Measurements from ENCODE around the gene GCH1.

Gene GCH1

DNA sequence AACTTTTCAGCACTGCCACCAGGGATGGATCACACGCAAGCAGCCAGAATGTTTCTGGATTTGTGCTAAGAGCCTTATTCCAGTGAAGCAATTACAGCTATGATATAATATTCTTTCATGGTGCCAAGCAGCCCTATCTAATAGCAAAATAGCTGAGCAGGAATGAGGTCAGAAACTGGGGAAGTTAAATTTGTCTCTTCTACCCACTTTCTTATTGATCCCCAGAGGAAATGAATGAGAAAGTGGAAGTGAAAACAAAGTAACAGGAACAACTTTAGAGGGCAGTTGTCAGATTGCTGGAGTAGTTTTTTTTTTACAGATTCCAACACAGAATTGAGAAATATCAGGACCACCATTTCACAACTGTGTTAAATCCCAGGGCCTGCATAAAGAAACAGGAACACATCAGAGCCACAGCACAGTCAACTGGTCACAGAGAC is 44.8 kb downstream of the GCH1 start:
- no peak for DNase-seq

DNA sequence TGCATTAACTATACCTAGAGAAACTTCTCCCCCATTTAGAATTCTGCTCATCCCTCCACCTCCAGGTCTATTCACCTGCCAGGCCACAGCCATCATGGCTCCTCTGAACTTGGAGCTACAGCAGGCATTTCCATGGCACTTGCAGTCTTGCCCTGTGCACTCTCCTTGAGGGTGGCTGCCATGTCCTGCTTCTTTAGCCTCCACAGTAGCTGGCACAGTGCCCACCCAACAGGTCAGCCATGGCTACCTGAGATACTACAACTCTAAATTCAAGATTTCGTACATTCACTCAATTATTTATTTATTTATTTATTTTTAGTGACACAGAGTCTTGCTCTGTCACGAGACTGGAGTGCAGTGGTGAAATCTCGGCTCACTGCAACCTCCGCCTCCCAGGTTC is 46.5 kb downstream of the GCH1 start:
- DNase-seq = no peak

DNA sequence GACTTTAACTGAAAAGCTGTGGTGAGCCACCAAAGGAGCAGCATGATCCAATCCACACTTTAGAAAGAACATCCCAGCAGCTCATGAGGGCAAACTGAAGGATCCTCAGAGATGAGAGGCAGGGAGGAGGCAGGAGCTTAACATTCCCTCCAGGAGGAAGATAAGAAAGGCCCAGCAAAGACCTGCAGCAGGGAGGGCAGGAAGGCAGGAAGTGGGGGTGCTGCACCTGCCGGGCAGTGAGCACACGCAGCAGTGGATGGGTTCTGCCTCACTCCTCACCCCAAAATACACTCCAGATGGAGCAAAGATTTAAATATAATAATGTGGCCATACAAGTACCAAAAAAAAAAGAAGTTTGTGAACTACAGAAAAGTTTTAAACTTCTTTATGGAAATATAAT is 48.4 kb downstream of the GCH1 start:
- no peak for DNase-seq

DNA sequence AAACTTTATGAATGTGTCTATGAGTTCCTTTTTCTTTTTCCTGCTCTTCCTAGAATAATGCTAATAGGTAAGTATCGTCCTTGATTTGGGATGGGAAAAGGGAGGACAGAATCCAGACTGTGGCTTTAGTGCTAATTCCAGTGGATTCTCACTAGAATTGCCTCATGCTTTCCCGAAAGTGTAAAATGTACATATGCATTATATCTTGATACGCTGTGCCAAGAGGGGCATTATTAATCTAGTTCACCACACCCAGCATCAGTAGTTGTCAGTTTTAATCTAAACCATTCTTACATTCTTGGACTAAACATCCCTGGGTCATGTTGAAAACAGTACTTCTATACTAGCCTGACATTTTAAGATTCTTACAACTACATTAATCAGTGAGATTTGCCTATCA is 49.3 kb downstream of the GCH1 start:
- no peak for DNase-seq

DNA sequence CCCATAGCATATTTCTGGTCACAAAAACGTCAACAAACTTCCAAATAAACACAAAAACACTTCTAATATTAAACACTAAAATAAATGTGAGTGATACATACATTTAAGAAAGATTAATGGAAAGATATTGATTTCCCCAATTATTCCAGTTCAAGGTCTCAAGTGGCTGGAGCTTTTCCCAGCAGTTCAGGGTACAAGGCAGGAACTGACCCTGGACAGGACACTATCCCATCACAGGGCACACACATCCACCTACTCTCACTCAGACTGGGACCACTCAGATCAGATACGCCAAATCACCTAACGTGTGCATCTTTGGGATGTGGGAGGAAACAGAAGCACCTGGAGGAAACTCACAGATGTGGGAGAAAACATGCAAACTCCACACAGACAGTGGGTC is 50.4 kb downstream of the GCH1 start:
- no peak for DNase-seq

DNA sequence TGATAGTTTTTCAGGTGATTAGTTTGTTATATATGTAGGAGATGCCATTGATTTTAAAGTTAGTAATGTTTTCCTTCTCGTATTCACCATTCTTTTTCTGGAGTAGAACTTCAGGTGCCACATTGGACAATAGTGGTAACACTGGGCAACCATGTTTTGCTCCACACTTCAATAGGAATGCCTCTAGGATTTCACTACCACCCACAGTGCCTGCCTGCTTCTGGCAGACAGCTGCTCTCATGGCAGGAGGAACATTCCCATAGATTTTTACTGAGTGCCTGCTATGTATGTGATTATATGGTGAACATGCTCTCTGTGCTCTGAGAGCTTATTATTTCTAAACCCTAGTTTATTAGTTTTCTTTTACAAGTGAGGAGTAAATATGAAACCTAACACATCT is 53.7 kb downstream of the GCH1 start:
- no peak for DNase-seq

DNA sequence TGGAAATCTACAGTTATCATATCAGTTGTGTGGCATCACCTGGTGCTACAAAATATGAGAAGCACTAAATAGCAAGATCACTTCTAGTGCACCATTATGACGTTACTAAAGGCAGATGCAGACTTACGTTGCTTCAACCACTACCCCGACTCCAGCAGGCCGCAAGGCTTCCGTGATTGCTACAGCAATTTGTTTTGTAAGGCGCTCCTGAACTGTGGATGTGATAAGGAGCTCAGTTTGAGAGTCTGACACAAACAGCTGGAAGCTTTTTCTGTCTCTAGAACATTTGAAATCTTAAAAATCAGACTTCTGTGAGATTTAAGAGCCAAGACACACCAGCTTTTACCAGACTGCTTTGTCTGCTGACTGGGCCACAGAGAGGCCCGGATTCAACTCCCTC is 57.0 kb downstream of the GCH1 start:
- no peak for DNase-seq

DNA sequence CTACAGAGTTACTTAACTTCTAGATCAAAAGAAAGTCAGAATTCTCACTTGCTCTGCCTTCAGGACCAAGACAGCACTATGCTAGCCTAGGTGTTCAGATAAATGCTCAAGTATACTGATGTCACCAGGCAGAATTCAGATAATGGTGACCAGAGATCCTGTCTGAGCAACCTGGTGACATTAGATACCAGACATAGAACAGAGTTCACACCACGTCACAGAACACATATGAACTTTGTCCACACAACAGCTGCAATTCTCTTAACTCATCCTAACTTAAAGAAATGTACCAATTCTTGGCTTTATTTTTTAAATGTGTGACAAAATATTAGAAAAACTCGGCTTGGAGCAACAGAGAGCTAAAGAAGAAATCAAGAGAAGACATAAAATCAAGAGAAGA is 58.1 kb downstream of the GCH1 start:
- no peak for DNase-seq

DNA sequence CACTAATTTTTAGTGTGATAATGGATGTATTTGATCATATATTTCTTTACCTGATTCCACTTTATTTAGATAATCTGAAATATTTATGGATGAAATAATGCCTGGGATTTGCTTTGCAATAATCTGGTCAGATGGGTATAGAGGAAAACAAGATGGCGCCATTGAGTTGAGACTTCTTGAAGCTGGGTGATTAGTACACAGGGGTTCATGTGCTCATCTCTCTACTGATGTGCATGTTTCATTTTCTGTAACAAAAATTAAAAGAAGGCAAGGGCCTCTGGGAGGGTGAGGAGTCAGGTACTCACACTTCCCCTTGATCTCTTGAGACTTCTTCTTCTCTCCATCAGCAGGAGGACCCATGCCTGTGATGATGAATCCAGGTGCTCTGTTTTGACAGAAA is 61.8 kb downstream of the GCH1 start:
- DNase-seq = no peak

DNA sequence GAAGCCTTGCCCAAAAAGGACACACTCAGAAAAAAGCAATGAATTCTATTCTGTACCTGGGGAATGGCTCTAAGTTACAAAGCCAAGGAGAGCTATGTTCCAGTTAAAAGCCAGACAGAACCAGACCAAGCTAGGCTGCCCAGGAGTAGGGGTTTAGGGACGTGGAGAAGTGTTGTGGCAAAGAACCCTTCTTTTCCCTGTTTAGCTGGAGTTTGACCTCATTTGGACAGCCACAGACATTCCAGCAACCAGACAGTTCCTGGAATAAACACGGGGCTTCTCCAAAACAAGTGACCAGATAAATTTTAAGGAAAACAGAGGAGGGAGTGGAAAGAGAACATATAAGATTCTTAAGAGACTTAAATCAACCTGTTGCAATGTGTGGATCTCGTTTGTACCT is 62.3 kb downstream of the GCH1 start:
- no peak for DNase-seq

DNA sequence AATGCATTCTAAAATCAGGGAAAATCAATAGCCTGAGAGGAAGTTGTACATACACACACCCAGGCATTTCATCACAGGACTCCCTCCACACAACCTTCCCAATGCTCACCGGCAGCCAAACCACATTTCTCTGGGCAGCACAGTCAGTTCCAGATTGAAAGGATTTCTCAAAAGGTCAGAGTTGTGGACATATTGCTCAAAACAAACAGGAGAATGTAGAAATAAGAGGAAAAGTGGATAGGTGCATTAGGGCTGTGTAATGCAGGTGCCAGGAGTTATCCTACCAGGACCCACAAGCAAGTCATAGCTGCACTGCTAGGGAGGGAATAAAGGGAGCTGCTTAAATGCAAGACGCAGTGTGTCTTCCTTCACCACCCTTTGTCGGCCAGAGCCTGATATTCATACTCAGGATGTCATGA is 62.9 kb downstream of the GCH1 start:
- no peak for DNase-seq

DNA sequence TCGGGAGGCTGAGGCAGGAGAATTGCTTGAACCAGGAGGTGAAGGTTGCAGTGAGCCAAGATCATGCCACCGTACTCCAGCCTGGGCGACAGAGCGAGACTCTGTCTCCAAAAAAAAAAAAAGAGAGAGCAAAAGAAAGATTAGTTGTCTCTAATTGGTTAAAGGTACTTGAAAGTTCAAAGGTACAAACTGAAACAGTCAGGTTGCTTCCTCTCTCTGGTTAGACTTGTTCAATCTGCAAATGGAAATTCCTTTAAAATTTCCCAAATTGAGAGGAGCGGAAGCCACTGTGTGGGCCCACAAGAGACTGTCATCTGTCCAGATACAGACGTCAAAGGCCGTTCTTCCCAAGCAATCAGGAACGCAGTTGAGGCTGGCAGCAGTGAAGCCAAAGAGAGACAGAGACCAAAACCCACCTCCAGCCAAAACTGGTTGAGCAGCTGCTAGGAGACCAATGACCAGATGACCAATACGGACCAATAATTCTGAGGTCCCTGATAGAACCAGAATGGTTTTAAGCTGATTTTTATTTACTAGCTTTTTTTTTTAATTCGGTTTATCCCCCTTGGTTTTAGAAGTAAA is 63.6 kb downstream of the GCH1 start:
- no peak for DNase-seq

DNA sequence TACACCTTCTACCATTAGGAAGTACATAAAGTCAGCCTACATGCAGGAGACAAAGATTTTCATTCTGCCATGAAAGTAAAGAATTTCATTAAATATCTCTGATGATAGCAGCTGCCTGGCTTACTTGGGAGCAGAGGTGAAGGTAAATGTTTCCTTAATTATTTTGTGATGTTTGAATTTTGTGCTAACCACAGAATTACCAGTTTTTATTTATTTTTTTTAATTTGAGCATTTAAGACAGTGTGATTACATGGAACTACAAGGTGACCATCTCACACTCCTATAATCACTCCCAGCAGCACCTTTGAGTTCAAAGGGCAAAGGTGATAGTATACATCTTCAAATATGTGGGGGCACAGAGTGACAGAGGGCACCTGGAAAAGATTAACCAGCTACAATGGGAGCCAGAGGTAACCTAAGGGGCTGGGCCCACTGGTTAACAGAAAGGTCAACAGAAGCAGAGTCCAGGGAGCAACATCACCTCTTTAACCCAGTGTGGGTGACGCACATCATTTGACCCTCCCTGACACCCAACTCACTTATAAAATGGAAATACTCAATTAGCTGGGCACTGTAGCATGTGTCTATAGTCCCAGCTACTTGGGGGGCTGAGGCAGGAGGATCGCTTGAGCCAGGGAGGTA is 65.0 kb downstream of the GCH1 start:
- no peak for DNase-seq

DNA sequence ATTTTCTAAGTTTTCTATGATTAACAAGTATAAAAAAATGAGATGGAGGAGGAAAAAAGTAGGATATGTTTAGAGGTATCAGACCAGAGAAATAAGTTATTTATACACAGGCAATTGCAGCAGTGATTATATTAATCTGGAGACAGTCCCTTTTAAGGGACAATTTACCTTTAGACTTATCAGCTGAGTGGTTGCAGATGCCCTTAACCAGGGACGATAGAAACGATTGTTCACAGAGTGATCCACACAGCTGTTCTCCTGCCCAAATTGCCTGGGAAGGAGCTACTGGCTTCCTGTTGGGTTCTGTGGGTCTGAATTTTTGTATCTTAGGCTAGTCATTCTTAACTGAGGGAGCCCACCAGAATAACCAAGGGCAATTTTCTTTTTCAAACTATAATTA is 66.4 kb downstream of the GCH1 start:
- no peak for DNase-seq

DNA sequence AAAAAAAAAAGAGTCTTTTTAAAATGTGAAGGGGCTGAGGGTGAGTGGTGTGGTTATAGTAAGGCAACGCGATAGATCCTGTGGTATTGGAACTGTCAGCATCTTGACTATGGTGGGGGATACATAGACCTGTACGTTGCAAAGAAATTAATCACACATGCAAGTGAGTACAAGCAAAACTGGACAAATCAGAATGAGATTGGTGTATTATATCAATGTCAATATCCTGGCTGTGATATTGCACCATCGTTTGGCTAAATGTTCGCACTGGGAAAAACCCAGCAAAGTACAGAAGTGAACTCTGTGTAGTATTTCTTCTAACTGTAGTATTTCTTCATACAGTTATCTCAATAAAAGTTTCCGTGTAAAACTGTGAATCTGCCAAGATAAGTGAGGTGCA is 67.9 kb downstream of the GCH1 start:
- no peak for DNase-seq

DNA sequence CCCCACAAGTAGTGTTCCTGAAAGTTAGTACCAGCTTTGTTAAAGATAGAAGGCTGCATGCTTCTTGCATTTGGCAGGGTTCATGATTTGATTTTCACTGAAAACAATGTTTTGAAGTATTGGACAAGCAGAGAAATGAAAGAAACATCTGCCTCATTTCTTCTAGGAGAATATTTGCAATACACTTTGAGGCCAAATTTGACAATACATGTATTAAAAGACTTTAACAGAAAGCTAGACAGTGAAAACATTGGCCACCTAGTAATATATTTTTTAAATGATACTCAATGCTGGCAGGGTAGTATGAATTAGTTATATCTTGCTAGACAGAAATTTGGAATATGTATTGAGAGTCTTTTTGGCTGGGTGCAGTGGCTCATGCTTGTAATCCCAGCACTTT is 68.5 kb downstream of the GCH1 start:
- DNase-seq = no peak

DNA sequence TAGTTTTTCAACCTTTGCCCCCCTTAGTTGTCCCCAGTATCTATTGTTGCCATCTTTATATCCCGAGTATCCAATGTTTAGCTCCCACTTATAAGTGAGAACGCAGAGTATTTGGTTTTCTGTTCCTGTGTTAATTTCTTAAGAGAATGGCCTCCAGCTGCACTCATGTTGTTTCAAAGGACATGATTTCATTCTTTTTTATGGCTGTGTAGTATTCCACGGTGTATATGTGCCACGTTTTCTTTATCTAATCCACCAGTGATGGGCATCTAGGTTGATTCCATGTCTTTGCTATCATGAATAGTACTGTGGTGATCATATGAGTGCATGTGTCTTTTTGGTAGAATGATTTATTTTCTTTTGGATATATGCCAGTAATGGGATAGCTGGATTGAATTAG is 72.0 kb downstream of the GCH1 start:
- no peak for DNase-seq

DNA sequence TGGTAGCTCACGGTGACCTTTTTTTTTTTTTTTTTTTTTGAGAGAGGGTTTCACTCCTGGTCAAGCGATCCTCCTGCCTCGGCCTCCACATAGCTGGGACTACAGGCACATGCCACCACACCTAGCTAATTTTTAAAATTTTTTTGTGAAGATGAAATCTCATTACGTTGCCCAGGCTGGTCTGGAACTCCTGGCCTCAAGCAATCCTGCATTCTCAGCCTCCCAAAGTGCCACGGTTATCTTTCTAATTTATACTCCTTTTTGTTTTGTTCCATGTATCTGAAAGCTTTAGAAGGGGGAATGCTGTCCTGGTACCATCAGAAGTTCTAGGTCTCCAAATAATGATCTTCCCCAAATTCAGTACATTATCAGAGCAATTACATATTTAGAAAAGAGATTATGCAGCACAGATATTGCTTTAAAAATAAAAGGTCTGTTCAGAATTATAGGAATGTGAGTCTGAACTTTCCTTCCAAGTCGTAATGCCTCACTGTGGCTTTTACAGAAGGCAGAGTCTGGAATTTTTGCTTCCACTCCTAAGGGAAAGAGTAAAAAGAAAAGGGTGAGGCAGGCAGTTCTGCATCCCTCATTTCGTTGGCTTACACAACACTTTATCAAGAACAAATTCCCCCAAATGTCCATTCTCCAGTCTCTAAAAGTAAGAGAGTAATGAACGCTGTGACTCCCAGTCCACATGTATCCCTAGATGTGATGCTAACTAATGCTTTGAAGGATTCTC is 73.0 kb downstream of the GCH1 start:
- no peak for DNase-seq

DNA sequence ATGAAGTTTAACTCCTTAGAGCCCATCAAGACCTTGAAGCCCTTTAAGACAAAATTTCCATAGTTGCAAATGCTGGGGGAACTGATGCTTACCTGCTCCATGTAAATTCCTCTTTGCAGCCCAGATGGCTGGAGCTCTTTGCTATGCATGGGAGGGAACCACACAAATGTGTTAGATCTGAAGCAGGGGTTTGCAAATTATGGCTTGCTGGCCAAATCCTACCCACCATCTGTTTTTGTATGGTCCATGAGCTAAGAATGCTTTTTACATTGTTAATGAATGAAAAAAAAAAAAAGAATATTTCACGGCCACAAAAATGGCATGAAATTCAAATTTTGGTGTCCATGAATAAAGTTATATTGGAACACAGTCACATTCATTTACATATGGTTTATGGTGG is 74.6 kb downstream of the GCH1 start:
- no peak for DNase-seq

DNA sequence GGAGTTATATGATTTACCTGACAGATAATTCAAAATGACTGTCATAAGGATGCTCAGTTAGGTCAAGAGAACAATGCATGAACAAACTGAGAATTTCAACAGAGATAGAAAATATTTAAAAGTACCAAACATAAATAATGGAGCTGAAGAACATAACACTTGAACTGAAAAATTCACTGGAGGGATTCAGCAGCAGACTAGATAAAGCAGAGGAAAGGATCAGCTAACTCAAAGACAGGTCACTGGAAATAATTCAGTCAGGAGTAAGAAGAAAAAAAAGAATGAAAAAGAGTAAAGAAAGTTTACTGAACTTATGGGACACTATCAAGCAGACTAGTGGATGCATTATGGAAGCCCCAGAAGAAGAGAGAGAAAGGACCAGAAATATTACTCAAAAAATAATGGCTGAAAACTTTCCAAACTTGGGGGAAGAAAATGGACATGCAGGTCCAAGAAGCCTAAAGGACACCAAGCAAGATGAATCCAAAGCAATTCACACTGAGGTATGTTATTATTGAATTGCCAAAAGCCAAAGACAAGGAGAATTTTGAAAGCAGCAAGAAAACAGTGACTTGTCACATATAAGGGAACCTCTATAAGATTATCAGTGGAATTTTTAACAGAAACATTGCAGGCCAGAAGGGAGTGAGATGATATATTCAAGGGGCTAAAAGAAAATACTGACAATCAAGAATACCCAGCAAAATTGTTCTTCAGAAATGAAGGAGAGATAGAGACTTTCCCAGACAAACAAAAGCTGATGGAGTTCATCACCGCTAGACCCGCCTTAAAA is 78.7 kb downstream of the GCH1 start:
- no peak for DNase-seq

DNA sequence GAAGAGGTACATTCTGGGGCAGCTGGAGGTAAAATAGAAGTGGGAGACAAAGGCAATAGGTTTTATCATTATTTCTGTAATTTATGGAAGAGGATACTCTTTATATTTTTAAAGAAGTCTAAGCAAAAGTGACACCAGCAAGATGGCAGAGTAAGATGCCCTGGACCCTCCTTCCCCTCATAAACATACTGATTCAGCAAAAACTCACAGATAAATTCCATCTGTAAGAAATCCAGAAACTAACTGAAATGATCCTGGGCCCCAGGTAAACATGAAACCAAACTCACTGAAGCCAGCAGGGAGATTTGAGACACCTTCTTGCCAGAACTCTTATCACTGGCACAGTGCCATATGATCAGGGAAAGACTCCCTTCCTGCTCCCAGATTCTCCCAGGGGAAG is 79.9 kb downstream of the GCH1 start:
- DNase-seq = no peak

DNA sequence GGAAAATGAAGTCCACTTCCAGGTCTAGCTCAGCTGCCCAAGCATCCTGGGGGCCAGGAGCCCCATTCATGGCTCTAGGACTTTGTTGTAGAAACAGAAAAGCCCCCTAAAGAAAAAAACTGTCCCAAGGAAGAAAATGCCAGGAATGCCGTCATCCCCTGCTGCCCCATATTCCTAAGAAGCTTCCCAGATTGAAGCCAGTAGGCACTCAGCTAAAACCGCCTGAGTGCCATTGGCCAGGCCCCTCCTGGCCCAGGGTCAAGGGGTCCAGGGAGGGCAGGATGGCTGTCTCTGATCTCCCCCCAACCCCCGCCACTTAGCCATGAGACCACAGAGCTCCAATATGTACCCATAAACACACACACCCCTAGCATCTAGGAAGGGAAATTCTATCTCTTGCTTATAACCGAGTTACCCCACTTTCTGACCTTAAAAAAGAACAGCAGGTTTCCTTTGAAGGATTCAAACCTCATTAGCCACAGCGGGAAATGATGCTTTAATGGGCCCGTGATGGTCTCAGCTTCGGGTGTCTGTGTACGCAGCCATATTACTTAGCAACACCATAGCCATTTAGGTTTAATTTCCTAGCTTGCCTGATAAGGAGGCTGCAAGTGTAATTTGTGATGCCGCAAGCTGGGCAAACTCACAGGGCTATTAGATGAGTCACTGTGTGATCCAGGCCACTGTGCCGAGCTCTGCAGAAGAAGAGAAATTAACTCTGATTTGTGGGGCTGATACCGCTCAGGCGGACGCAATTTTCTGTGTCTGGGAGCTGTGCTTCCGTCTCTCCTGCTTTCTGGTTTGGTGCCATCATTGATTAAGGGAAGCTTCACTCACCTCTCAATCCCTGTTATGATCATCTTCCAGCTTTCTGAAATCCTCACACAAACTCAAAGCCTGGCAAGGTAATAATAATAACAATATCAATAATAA is 84.2 kb downstream of the GCH1 start:
- DNase-seq = peak; percentile 20

DNA sequence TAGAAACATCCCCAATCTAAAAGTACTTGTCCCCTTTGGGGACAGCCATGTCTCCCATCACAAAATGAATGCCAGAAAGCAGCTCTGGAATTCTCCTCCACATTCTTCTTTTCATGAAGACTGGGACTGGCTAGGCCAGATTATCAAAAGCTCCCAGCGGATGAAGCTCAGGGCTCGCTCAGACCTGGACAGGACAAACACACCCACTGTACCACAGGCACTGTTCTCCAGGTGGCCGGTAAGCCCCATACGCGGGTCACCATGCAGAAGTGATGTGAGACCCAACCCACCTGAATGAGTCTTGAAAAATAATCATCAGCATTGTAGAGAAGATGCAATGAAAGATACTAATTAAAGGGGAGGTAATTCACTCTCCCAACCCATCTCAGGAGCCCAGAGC is 85.1 kb downstream of the GCH1 start:
- DNase-seq = no peak

All from T1000 (cell line).